ENCODE measurements around the gene CANX.
A peak's percentile ranks its signal among the peaks of the same experiment; 100 is the strongest.

CANX gene

GRCh38 chr5:179759581-179760551, 61.1 kb downstream of the CANX start:
- peak; percentile 45 for DNase-seq

DNA sequence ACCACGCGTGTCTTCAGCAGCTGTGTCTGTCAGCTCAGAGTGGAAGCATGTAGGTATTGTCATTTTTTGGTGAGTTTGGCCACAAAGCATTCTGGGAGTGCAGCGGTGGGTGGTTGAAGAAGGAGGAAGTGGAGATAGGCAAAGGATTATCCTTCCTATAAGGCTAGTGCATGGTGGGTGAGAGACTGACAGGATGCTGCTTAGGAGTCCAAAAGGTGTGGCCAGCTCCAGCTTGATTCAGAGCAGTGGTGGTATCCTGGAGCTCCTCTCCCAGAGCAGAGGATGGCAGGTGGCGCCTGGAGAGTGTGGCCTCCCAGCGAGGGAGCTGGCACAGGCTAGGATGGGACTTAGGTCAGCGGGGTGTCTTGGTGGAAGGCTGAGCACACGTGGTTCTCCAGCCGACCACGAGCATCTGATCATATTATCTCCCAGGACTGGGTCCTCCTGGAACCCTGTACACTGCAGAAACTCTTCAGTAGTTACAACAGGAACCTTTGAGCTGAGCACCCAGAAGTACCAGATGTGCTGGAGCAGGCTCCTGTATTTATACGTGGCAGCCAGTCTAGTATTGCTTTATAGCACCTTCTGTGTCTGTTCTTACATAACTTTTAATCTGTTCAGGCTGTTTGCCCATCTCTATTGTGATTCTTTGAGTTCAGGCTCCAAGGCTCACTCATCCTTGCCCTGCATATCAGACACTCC, 63.5 kb downstream of the CANX start:
- peak; percentile 32 for DNase-seq

DNA sequence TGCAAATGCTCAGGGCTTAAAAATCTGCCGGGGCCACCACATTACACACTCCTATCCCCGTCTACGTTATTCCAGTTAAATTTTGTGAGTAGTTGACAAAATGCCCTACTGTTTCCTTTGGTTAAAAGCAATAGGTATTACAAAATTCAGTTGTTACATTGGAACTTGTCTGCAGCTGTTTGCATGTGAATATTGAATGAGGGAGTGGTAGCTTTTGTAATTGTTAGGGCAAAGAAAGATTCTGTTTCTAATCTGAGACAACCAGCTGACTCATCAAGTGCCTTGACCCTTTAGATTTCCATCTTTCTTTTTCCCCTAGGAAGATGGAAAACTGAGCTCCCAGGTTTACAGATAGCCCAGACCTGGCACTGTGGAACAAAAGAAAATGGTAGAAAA, 64.0 kb downstream of the CANX start:
- DNase-seq = no peak

DNA sequence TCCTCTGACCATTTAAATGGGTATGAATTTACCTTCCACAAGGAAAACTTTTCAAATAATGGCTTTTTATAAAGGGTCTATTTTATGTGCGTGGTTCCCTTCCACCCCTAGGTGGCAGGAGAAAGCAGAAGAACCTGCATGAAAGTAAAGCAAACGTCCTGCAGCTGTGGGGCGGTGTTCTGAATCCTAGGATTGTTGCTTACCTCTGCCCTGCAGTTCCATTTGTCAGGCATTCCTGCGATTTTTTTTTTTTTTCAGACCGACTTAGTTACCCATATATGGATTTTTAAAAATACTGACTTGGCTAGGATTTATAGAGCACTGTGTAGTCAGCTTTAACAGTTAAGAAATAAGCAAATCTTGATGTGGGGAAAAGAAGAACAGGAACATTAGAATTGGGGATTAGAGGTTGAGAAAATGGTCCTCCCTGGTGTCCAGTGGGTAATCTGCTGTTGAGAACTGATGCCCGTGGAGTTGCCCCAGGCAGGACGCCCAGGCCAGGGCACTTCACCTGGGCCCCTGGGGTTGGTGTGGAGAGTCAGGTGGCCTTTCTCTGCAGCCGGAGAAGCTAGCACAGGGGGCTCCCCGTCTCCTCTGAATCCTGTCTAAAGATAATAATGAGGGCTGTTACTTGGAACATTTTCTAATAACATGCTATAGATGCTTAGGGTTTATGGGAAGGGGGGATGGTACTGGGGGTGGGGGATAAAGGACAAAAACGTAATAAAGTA, 64.6 kb downstream of the CANX start:
- peak; percentile 31 for DNase-seq

GRCh38 chr5:179764056-179764455, 65.3 kb downstream of the CANX start:
- no peak for DNase-seq

GRCh38 chr5:179765400-179765799, 66.6 kb downstream of the CANX start:
- no peak for DNase-seq

GRCh38 chr5:179766021-179766725, 67.4 kb downstream of the CANX start:
- DNase-seq = no peak

- DNase-seq = no peak
Measured at GRCh38 chr5:179766726-179767455, 68.1 kb downstream of the CANX start.

DNA sequence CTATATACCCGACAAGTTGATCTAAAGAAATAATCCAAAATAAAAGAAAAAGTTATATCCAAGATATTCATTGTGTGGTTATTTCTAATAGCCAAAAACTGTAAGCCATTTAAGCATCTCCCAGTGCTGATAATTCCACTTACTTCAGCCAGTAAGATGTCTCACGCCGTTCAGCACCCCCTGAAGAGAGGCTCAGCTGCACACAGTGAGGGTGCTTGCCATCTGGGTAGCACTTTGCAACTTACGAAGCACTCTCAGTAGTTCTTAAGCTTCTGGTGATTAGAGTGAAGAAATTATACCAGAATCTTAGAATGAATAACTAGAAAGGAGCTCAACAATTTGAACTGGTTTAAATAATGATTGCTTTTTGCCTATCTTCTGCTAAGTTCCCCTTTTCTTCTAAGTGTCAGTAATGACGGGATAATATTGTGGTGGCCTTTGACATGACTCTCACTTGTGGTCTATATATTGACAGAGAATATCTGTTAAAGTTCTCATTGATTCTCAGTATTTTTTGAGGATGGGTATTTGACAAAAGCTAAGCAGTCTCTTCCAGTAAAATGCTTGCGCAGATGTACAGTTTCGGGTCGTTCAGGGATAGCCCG, 68.8 kb downstream of the CANX start:
- no peak for DNase-seq

DNA sequence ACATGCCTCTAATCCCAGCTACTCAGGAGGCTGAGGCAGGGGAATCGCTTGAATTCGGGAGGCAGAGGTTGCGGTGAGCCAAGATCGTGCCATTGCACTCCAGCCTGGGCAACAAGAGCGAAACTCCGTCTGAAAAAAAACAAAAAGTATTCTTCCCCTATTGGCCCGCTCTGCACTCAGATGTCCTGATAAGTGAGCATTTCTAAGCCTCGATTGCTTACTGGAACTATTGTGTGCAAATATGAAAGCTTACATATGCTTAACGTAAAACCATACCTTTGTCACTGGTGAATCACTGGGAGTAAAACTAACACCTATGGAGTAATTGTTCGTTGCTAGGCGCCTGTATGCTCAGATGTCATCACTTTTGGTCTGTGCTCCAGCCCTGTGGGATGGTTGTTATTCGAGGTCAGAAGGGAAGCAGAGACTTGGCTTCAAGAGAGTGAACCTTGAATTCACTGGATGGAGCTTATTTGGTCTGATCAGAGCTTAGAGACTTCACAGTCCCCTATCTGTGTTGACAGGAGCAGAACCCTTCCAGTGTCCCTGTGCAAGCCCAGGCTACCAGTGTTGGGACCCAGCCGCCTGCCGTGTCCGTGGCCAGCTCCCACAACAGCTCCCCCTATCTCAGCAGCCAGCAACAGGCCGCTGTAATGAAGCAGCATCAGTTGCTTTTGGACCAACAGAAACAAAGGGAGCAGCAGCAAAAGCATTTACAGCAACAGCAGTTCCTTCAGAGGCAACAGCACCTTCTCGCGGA, 69.7 kb downstream of the CANX start:
- no peak for DNase-seq

DNA sequence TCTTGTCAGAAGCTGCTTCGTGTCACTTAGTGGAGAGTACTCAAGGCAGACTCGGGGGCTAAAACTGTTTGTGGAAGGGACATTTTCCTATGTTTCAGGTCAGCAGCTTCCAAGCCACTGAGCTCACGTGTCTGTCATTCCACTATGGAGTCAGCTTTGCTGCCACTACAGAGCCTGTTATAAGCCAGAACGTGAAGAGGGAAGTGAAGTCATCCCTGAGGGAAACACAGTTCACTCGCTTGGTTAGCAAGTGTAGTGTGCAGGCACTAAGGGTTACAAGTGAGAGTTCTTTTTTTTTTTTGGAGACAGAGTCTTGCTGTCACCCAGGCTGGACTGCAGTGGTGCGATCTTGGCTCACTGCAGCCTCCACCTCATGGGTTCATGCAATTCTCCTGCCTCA, 70.5 kb downstream of the CANX start:
- DNase-seq = no peak

DNA sequence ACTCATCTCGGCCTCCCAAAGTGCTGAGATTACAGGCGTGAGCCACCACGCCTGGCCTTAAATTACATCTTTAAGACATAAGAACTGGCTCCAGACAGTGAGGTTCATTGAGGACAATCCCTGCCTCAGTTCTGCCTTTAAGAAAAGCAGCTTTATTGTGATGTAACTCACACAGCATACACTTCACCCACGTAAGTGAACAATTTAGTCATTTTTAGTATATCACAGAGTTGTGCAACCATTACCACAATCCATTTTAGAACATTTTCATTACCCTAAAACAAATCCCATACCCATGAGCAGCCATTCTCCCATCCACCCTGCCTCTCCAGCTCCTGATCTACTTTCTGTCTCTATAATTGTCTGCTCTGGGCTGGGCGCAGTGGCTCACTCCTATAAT, 71.0 kb downstream of the CANX start:
- no peak for DNase-seq

GRCh38 chr5:179771311-179771895, 72.6 kb downstream of the CANX start:
- DNase-seq = no peak

GRCh38 chr5:179772351-179772750, 73.6 kb downstream of the CANX start:
- DNase-seq = no peak

DNA sequence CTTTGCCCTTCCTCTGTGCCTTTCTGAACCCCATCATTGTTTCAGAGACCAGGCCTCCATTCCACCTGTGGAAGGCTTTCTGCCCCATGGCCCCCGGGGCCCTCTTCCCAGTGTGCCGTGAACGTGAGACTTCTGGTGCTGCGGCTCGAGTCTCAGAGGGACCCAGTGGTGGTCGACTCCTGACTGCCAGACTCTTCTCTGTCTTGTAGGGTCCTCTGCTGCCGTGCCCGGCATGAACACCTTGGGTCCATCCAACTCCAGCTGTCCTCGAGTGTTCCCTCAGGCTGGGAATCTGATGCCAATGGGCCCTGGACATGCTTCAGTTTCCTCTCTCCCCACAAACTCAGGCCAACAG, 74.9 kb downstream of the CANX start:
- no peak for DNase-seq

DNA sequence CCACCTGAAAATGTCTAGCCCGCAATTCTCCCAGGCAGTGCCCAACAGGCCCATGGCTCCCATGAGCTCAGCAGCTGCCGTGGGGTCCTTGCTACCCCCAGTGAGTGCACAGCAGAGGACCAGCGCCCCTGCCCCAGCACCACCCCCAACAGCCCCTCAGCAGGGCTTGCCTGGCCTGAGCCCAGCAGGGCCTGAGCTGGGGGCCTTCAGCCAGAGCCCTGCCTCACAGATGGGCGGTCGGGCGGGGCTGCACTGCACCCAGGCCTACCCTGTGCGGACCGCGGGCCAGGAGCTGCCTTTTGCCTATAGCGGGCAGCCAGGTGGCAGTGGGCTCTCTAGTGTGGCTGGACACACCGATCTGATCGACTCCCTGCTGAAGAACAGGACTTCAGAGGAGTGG, 75.7 kb downstream of the CANX start:
- DNase-seq = no peak

- DNase-seq = no peak
Measured at GRCh38 chr5:179776411-179776938, 77.7 kb downstream of the CANX start.

GRCh38 chr5:179777456-179777855, 78.7 kb downstream of the CANX start:
- no peak for DNase-seq

DNA sequence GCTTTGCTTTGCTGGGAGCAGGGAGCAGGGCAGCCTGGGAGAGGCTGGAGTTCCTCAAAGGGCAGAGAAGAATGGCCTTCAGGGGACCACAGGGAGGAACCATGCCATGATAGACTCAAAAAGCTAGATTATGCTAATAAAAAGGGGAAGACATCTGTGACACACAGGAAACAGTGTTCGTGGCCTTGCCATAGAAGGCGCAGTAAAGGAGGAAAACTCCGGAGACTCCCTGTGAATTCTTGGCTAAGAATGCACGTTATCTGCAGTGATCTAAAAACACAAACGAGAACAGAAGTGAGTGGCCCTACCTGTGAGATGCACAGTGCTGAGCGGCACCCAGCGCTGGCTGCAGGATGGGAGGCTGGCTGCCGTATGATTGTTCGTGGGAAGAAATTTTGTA, 79.1 kb downstream of the CANX start:
- no peak for DNase-seq

GRCh38 chr5:179778591-179778990, 79.8 kb downstream of the CANX start:
- DNase-seq = no peak
